GM12878 (cell line): ENCODE results near the gene TAS2R60. TPM values are rescaled to one million over a fixed set of nuclear protein-coding genes. Genes with fewer than 3 reads are reported as not detected.
A peak's percentile ranks its signal among the peaks of the same experiment; 100 is the strongest.

Source experiments
- ATAC-seq: fragments of 200-7000 bp; cut with Tn5 transposase; 3 replicates; pipeline ENCODE4 v1.9.1; 2020; ENCODE audit warnings: mild to moderate bottlenecking, moderate library complexity
- BruUV-seq: library from RNA; stranded (reverse); fragments of 400-500 nt; replicated peaks from 2 replicates; lab custom pipeline; 2021; lab: Mats Ljungman, UMichigan
- CTCF ChIA-PET: fragments of 300-600 bp; sonication (Branson Sonifier 250); formaldehyde crosslinking; extraction: SDS; loops from one replicate; lab custom pipeline; 2021; ENCODE audit warnings: inconsistent platforms; lab: Yijun Ruan, JAX
- POLR2A ChIA-PET: fragments of 350-600 bp; formaldehyde crosslinking; extraction: SDS; loops from one replicate; lab custom pipeline; 2021; ENCODE audit warnings: inconsistent platforms; lab: Charles Lee
- RAD21 ChIA-PET: fragments of 300-600 bp; sonication (Branson Sonifier 250); formaldehyde crosslinking; loops from one replicate; lab custom pipeline; 2023; ENCODE audit warnings: antibody characterized with exemption; ENCODE audit not compliant: unreplicated experiment; lab: Charles Lee
- SMC1A ChIA-PET: fragments of 300-600 bp; sonication (Branson Sonifier 250); formaldehyde crosslinking; loops from one replicate; lab custom pipeline; 2023; ENCODE audit not compliant: unreplicated experiment, uncharacterized antibody; lab: Charles Lee
- DNase-seq: peaks from one replicate; pipeline ENCODE4 v3.0.0-alpha.2; 2011; ENCODE audit warnings: low read depth, low spot score
- FAIRE-seq: peaks from 3 replicates; lab custom pipeline; 2011; peaks lifted over from hg19 to GRCh38; lab: Jason Lieb, UNC
- H2AFZ ChIP-seq: 2 replicates; pipeline ENCODE4 v1.6.0; 2011; ENCODE audit warnings: low read depth, low read length, control low read depth; ENCODE audit not compliant: control insufficient read depth
- H3K27ac ChIP-seq: 2 replicates; pipeline ENCODE4 v1.5.1; 2011; ENCODE audit warnings: control low read depth; ENCODE audit not compliant: control insufficient read depth, insufficient read depth
- H3K27me3 ChIP-seq, 2 experiments: replicated peaks in 1 of 2; 2 replicates each; pipeline versions ENCODE4 v1.6.0 to v1.6.1; 2011; ENCODE audit warnings: low read length in 1 of 2; ENCODE audit not compliant: control insufficient read depth in 2 of 2, insufficient read depth in 2 of 2
- H3K36me3 ChIP-seq, 2 experiments: 2 replicates each; pipeline ENCODE4 v1.5.1; 2011; ENCODE audit warnings: low read length in 1 of 2; ENCODE audit not compliant: control insufficient read depth in 2 of 2, insufficient read depth in 2 of 2
- H3K4me1 ChIP-seq: 2 replicates; pipeline ENCODE4 v1.6.1; 2011; ENCODE audit warnings: mild to moderate bottlenecking, low read length, moderate library complexity, mixed read lengths; ENCODE audit not compliant: control insufficient read depth, insufficient read depth
- H3K4me2 ChIP-seq: 2 replicates; pipeline ENCODE4 v1.6.0; 2011; ENCODE audit warnings: control low read depth; ENCODE audit not compliant: control insufficient read depth, insufficient read depth
- H3K4me3 ChIP-seq: fragments of 200-600 bp; sonication (generic); 2 replicates; pipeline ENCODE4 v1.5.1; 2016
- H3K79me2 ChIP-seq: 2 replicates; pipeline ENCODE4 v1.6.0; 2011; ENCODE audit warnings: low read length; ENCODE audit not compliant: control insufficient read depth, insufficient read depth
- H3K9ac ChIP-seq: 2 replicates; pipeline ENCODE4 v1.8.0; 2011; ENCODE audit warnings: low read length, control low read depth, mixed read lengths; ENCODE audit not compliant: control insufficient read depth, insufficient read depth
- H3K9me3 ChIP-seq: replicated peaks from 3 replicates; pipeline ENCODE4 v1.5.1; 2011; ENCODE audit warnings: mild to moderate bottlenecking, low read length; ENCODE audit not compliant: control insufficient read depth, insufficient read depth
- H4K20me1 ChIP-seq: 2 replicates; pipeline ENCODE4 v1.6.0; 2011; ENCODE audit not compliant: control insufficient read depth, insufficient read depth
- BACH1 ChIP-seq: fragments of 450-650 bp; IDR thresholded peaks from 2 replicates; pipeline ENCODE4 v1.6.1; 2017; ENCODE audit warnings: mild to moderate bottlenecking, borderline replicate concordance
- NBN ChIP-seq: fragments of 450-650 bp; IDR thresholded peaks from 2 replicates; pipeline ENCODE4 v1.6.1; 2016
- SP1 ChIP-seq: IDR thresholded peaks from one replicate; pipeline ENCODE4 v1.6.1; 2011; ENCODE audit warnings: low read depth, low read length
- WRNIP1 ChIP-seq: IDR thresholded peaks from 2 replicates; pipeline ENCODE4 v1.6.1; 2011; ENCODE audit warnings: low read depth, low read length, improper control_type of control experiment, borderline replicate concordance
- ZBTB11 ChIP-seq: fragments of 450-650 bp; formaldehyde crosslinking; IDR thresholded peaks from 2 replicates; pipeline ENCODE4 v1.5.0; 2022; ENCODE audit warnings: mild to moderate bottlenecking, missing genetic modification characterization
- ZNF217 ChIP-seq: fragments of 450-650 bp; IDR thresholded peaks from 2 replicates; pipeline ENCODE4 v1.6.1; 2017; ENCODE audit warnings: antibody characterized with exemption, mild to moderate bottlenecking
- WGBS: methylation state at CpG from one replicate; pipeline ENCODE4 v1.1.6; 2016; ENCODE audit warnings: low lambda C conversion rate; ENCODE audit not compliant: insufficient replicate concordance, insufficient coverage; ENCODE audit errors: missing lambda C conversion rate; 5-methylcytosine and 5-hydroxymethylcytosine counted together
- in situ Hi-C: fragments of 300-500 bp; cut with MboI; formaldehyde crosslinking; loops from 9 replicates; pipeline ENCODE4 v1.14.3; 2018; ENCODE audit warnings: mixed read lengths
- intact Hi-C: fragments of 100-400 bp; cut with micrococcal nuclease; formaldehyde crosslinking; loops from one replicate; pipeline ENCODE4 v1.14.2; 2022; ENCODE audit not compliant: unreplicated experiment
- polyA plus RNA-seq, 11 experiments: library from polyadenylated mRNA; depleted of rRNA in 4 of 11; unstranded in 6 of 11; stranded (reverse) in 5 of 11; fragments of >200 nt; fragmentation: Nextera tagmentation in 4 of 11; fragmentation: Illumina TruSeq in 1 of 11; extraction: Ambion mirVana in 4 of 11; extraction: Trizol in 1 of 11; gene quantifications; 1 replicate in 1 of 11; 2 replicates in 10 of 11; pipeline versions ENCODE4 v1.2.1 to v1.2.3, GENCODE V29; 2011 to 2016; ENCODE audit warnings: inconsistent platforms in 2 of 11, missing spikeins in 2 of 11, low read depth in 1 of 11
- total RNA-seq, 4 experiments: library from RNA; depleted of rRNA in 3 of 4; stranded (reverse); fragments of >200 nt in 3 of 4; fragmentation: Illumina TruSeq in 1 of 4; extraction: Trizol in 1 of 4; gene quantifications; 2 replicates each; pipeline versions ENCODE4 v1.2.1 to v1.2.3, GENCODE V29; 2013 to 2021

The TAS2R60 gene
- total and polyA plus RNA-seq, 10 of the 15 experiments (the other 5 are each of a cell fraction or from before 2014, with no cell fraction given): not detected

- ChIA-PET POLR2A (no interaction called here), RAD21 (no interaction called here), CTCF (no interaction called here), SMC1A (interaction anchor here (1.5 kb wide), 1 partner anchor 17 kb away, joined by 3 read pairs; no protein-coding TSS in a partner anchor)
- Histone ChIP-seq H3K4me1 (no peaks in the 10 kb centered on the region), H4K20me1 (no peaks in the 10 kb centered on the region), H3K27ac (no peak overlapping the region), H3K27me3 (peaks cover 0 to 4% of the 10 kb centered on the region in 2 experiments; a peak in 1 of 4 replicates), H3K79me2 (no peaks in the 10 kb centered on the region), H3K9me3 (no peaks in the 10 kb centered on the region), H3K4me2 (no peak overlapping the region), H2AFZ (no peak overlapping the region), H3K9ac (no peak overlapping the region), H3K36me3 (no peaks in the 10 kb centered on the region), H3K4me3 (no peak overlapping the region)
- WGBS: 29% methylated on average over 2 of the region's 2 CpGs
- intact Hi-C loops: no loop called here
- FAIRE-seq (no peak), DNase-seq (no peak), ATAC-seq (peak; percentile 32; the same call in 2 of the 3 replicates)
- no TSS peak for BruUV-seq
- TF ChIP-seq SP1 (no peak), WRNIP1 (no peak), BACH1 (no peak), ZNF217 (no peak), NBN (no peak), ZBTB11 (CRISPR knock-in tag) (no peak)
- in situ Hi-C loops: no loop called here
These were observed 12.2 kb downstream of the TAS2R60 start for GRCh38 chr7:143455491-143455890.
